Ovary (tissue), 10 donors: ENCODE data around the gene CCDC40. TPM values are rescaled to one million over a fixed set of nuclear protein-coding genes. Genes with fewer than 3 reads are reported as not detected.

Source experiments
- DNase-seq, 5 donors: peaks; one replicate each; pipeline ENCODE4 v3.0.0-alpha.2; 2019 to 2020
- H3K27ac ChIP-seq, 2 donors: fragments of 200-600 bp; one replicate each; pipeline versions ENCODE4 v1.5.1 to v1.8.0; 2019 to 2022
- H3K27me3 ChIP-seq: fragments of 200-600 bp; one replicate; pipeline ENCODE4 v1.8.0; 2022
- H3K36me3 ChIP-seq: fragments of 200-600 bp; sonication (generic); one replicate; pipeline ENCODE4 v1.5.1; 2019
- H3K4me1 ChIP-seq: one replicate; pipeline ENCODE4 v1.8.1; 2013; ENCODE audit warnings: mild to moderate bottlenecking, moderate library complexity; ENCODE audit not compliant: insufficient read depth
- H3K4me3 ChIP-seq: fragments of 200-600 bp; sonication (generic); one replicate; pipeline ENCODE4 v1.5.1; 2017
- H3K9me3 ChIP-seq, 2 donors: fragments of 200-600 bp in 1 of 2; sonication (generic) in 1 of 2; one replicate each; pipeline versions ENCODE4 v1.5.1 to v1.8.1; 2013 to 2019; ENCODE audit warnings: mild to moderate bottlenecking in 1 of 2, moderate library complexity in 1 of 2
- EP300 ChIP-seq: sonication (generic); formaldehyde crosslinking; IDR thresholded peaks from one replicate; pipeline ENCODE4 v1.6.1; 2017; ENCODE audit warnings: antibody characterized with exemption
- POLR2A ChIP-seq: fragments of 450-650 bp; IDR thresholded peaks from one replicate; pipeline ENCODE4 v1.6.1; 2017; ENCODE audit warnings: antibody characterized with exemption, mild to moderate bottlenecking, moderate library complexity
- WGBS, 3 donors: extraction: QIAGEN DNeasy Blood & Tissue Kit in 1 of 3; methylation state at CpG; one replicate each; pipeline versions ENCODE4 v1.1.5 to v1.1.7; 2013 to 2017; 5-methylcytosine and 5-hydroxymethylcytosine counted together
- intact Hi-C, 4 donors: fragments of 100-400 bp; cut with DNase I; formaldehyde crosslinking; loops; one replicate each; pipeline versions ENCODE4 v1.11.0 to v1.15.1; 2022 to 2023
- long read RNA-seq, 3 donors: library from polyadenylated mRNA in 2 of 3; unstranded in 2 of 3; transcript quantifications; one replicate each; pipeline ENCODE4 v2.0.0 and lab custom pipeline, GENCODE V29; 2021 to 2026
- polyA plus RNA-seq, 2 donors: library from polyadenylated mRNA; stranded (reverse); fragments of 200-250 nt in 1 of 2; fragments of 350-450 nt in 1 of 2; fragmentation: Illumina TruSeq in 1 of 2; extraction: RNeasy Lipid Tissue Mini Kit (QIAGEN cat#74804) in 1 of 2; gene quantifications; one replicate each; pipeline ENCODE4 v1.2.3, GENCODE V29; 2013 to 2014
- total RNA-seq, 7 donors: library from RNA; depleted of rRNA in 2 of 7; stranded (reverse); fragments of >200 nt in 2 of 7; fragmentation: NEBNext Ultra II Directional in 3 of 7; extraction: Animal tissue kit (Norgen Biotek cat#: 25700) in 3 of 7; gene quantifications; one replicate each; pipeline versions ENCODE4 v1.1.0 to v1.2.4, GENCODE V29; 2016 to 2023
- TF ChIP-seq, protein P1 (sequence below), 3 donors: fragments of 450-650 bp in 2 of 3; fragments of 200-600 bp in 1 of 3; IDR thresholded peaks; one replicate each; pipeline versions ENCODE4 v1.5.1 to v1.8.0; 2016 to 2022; ENCODE audit warnings: antibody characterized with exemption in 3 of 3, mild to moderate bottlenecking in 1 of 3
- donor health status: DM: no; HTN: no; CAD: no; lungs with moderate emphysema.
- donor health status: DM: no; HTN: no; CAD: no.
- donor health status: Bipolar disorder and iron deficiency.
- donor health status: DM: yes; HTN: yes; CAD: no.
- donor health status: DM: no; HTN: no; CAD: no.
- donor health status: DM: yes; HTN: yes; CAD: no.

Gene CCDC40, protein sequence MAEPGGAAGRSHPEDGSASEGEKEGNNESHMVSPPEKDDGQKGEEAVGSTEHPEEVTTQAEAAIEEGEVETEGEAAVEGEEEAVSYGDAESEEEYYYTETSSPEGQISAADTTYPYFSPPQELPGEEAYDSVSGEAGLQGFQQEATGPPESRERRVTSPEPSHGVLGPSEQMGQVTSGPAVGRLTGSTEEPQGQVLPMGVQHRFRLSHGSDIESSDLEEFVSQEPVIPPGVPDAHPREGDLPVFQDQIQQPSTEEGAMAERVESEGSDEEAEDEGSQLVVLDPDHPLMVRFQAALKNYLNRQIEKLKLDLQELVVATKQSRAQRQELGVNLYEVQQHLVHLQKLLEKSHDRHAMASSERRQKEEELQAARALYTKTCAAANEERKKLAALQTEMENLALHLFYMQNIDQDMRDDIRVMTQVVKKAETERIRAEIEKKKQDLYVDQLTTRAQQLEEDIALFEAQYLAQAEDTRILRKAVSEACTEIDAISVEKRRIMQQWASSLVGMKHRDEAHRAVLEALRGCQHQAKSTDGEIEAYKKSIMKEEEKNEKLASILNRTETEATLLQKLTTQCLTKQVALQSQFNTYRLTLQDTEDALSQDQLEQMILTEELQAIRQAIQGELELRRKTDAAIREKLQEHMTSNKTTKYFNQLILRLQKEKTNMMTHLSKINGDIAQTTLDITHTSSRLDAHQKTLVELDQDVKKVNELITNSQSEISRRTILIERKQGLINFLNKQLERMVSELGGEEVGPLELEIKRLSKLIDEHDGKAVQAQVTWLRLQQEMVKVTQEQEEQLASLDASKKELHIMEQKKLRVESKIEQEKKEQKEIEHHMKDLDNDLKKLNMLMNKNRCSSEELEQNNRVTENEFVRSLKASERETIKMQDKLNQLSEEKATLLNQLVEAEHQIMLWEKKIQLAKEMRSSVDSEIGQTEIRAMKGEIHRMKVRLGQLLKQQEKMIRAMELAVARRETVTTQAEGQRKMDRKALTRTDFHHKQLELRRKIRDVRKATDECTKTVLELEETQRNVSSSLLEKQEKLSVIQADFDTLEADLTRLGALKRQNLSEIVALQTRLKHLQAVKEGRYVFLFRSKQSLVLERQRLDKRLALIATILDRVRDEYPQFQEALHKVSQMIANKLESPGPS
- 10 to 100 TPM in 1 of 7 donors, 1 to 10 TPM in 6; 3.7 to 27.8 (median 6.0) TPM for total RNA-seq
- polyA plus RNA-seq: 1 to 10 TPM; 1.5 to 6.3 TPM
- long read RNA-seq, donor 1, partial matches to known transcripts: 2 of 14 reads
- long read RNA-seq, donor 1, other reads (novel, unspliced or antisense): 12 of 14 reads
- long read RNA-seq, donor 2, partial matches to known transcripts: 0 of 1 reads
- long read RNA-seq, donor 2, other reads (novel, unspliced or antisense): 0 of 1 reads
- long read RNA-seq, donor 3, partial matches to known transcripts: 0 of 4 reads
- long read RNA-seq, donor 3, other reads (novel, unspliced or antisense): 1 of 4 reads

DNA sequence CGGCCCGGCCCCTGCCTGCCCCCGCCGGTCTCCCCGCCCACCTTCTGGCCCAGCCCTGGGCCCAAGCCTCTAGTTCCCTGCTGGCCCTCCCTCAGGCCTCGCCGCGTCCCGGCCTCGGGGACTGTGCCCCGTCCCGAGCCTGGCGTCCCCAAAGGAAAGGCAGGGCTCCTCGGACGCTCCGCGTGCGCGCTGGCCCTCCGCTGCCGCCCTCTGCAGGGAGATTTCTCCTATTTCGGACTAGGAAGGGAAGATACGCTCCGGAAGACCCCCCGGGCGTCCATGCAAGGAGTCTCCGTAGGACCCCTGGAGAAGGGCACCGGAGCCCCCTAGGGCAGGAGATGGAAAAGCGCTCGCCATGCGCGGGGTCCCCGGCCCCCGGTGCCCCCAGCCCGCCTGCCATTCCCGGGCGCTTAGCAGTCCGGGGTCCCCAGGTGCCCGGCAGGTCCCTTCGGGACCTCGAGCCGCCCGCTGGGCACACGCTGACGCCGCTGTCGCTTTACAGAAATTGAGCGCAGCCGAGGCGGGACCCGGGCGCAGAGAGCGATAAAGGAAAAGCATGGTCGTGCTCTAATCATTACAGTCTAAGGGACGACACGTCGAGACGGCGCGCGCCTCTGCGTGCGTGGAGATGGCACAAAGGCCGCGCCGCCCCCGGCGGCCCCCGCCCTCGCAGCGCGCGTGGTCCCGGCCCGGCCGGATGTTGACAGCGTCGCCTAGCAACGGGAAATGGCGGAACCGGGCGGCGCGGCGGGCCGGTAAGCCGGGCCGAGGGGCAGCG, at the start of gene CCDC40:
TSS of gene CCDC40 (plus strand) at position 706 of the 778 bp plus-strand sequence. CDS start at position 727, 21 bp downstream.
- Histone ChIP-seq H3K27ac (peak within 1 kb of the TSS; percentile 78 to 85), H3K27me3 (no peaks in the 10 kb centered on the region), H3K4me1 (no peaks in the 10 kb centered on the region), H3K9me3 (no peaks in the 10 kb centered on the region), H3K4me3 (peak within 1 kb of the TSS; percentile 59), H3K36me3 (no peaks in the 10 kb centered on the region)
- intact Hi-C loops: no loop called here
- TF ChIP-seq EP300 (no peak), POLR2A (peak; percentile 70)
- TF ChIP-seq, protein P1, sequence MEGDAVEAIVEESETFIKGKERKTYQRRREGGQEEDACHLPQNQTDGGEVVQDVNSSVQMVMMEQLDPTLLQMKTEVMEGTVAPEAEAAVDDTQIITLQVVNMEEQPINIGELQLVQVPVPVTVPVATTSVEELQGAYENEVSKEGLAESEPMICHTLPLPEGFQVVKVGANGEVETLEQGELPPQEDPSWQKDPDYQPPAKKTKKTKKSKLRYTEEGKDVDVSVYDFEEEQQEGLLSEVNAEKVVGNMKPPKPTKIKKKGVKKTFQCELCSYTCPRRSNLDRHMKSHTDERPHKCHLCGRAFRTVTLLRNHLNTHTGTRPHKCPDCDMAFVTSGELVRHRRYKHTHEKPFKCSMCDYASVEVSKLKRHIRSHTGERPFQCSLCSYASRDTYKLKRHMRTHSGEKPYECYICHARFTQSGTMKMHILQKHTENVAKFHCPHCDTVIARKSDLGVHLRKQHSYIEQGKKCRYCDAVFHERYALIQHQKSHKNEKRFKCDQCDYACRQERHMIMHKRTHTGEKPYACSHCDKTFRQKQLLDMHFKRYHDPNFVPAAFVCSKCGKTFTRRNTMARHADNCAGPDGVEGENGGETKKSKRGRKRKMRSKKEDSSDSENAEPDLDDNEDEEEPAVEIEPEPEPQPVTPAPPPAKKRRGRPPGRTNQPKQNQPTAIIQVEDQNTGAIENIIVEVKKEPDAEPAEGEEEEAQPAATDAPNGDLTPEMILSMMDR (IDR thresholded peaks at IDR 0.05): peak in 1 of 3 donors; percentile 18
- peak; percentile 78 to 88 (median 86) for DNase-seq
- WGBS, 3 donors: 1% methylated on average over 60 to 89 of the region's 89 CpGs

DNA sequence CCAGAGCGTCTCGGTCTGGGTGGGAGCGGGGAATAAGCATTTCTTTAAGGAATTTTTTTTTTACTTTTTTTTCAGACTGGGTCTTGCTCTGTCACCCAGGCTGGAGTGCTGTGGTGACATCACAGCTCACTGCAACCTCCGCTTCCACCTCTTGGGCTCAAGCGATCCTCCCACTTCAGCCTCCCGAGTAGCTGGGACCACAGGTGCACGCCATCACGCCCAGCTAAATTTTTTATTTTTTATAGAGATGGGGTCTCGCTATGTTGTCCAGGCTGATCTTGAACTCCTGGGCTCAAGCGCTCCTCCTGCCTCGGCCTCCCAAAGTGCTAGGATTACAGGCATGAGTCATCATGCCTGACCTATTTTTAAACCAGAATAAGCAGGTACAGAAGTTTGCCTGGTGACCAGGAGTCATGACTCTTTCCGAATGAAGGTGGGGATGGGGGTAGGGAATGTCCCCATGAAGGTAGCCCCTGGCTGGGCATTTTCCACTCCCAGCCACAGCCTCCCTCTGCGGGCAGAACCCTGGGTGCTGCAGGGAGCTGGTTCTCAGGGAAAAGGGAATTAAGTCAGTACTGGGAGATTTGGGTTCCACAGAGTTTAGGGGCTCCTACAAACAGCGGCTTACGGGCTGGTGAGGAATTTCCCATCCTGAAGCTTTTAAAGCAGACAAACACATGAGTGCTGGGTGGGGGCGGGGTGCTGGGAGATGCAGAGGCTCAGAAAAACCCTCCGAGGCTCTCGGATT, 49.1 kb upstream of the CCDC40 start:
- no peak overlapping the region for H3K4me3 ChIP-seq
- DNase-seq: peak in 2 of 5 donors; percentile 41 to 42
- 27 to 45% (median 36%) methylated on average over 18 of the region's 18 CpGs for WGBS, 3 donors
- H3K27me3 ChIP-seq: no peaks in the 10 kb centered on the region
- peak overlapping the region; percentile 42 to 90 for H3K27ac ChIP-seq
- H3K9me3 ChIP-seq: no peaks in the 10 kb centered on the region
- TF ChIP-seq POLR2A (no peak), EP300 (no peak)
- TF ChIP-seq, protein P1 (IDR thresholded peaks at IDR 0.05): no peak
- peaks cover 51% of the 10 kb centered on the region for H3K4me1 ChIP-seq
- intact Hi-C loops: loop anchor here in 3 of 4 donors (2.0 to 5.0 kb wide), 4 partner anchors 40 to 145 kb away; no protein-coding TSS in a partner anchor
- no peaks in the 10 kb centered on the region for H3K36me3 ChIP-seq

DNA sequence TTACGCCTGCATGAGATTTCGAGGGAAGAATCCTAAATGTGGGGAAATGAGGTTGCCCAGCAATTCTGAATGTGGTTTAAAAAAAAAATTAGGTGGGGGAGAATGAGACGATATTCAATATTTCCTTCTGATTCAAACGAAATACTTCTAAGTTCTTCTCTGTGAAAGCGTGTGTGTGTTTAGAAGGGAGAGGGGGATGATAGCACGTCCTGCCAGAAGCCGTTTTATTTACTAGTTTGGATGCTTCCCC, 48.6 kb upstream of the CCDC40 start:
- Histone ChIP-seq H3K4me1 (peaks cover 55% of the 10 kb centered on the region), H3K4me3 (no peak overlapping the region), H3K36me3 (no peaks in the 10 kb centered on the region), H3K9me3 (no peaks in the 10 kb centered on the region), H3K27ac (peak overlapping the region; percentile 42 to 90), H3K27me3 (no peaks in the 10 kb centered on the region)
- TF ChIP-seq EP300: no peak
- TF ChIP-seq POLR2A: no peak
- TF ChIP-seq, protein P1 (IDR thresholded peaks at IDR 0.05): no peak
- no peak for DNase-seq
- intact Hi-C loops: loop anchor here in 3 of 4 donors (2.0 to 5.0 kb wide), 4 partner anchors 41 to 146 kb away; no protein-coding TSS in a partner anchor
- 9 to 14% (median 14%) methylated on average over 7 of the region's 7 CpGs for WGBS, 3 donors
